Neutrophil (primary cell): ENCODE data around the gene RIT2.

Experiments
- H3K27ac ChIP-seq: fragments of 200-600 bp; sonication (generic); 2 replicates; pipeline ENCODE4 v1.5.1; 2016; ENCODE audit warnings: mild to moderate bottlenecking, moderate library complexity
- H3K27me3 ChIP-seq: fragments of 200-600 bp; sonication (generic); 2 replicates; pipeline ENCODE4 v1.6.0; 2016; ENCODE audit warnings: mild to moderate bottlenecking
- H3K36me3 ChIP-seq: fragments of 200-600 bp; sonication (generic); 2 replicates; pipeline ENCODE4 v1.5.1; 2017
- H3K4me1 ChIP-seq, 2 experiments: fragments of 200-600 bp in 1 of 2; sonication (generic) in 1 of 2; 1 replicate in 1 of 2; 2 replicates in 1 of 2; pipeline versions ENCODE4 v1.5.1 to v1.6.1; 2013 to 2016; ENCODE audit warnings: low read depth in 1 of 2, low read length in 1 of 2, mild to moderate bottlenecking in 1 of 2, moderate library complexity in 1 of 2; ENCODE audit not compliant: control insufficient read depth in 1 of 2, insufficient read depth in 1 of 2
- H3K4me3 ChIP-seq, 2 experiments: fragments of 200-600 bp in 1 of 2; sonication (generic) in 1 of 2; 1 replicate in 1 of 2; 2 replicates in 1 of 2; pipeline ENCODE4 v1.5.1; 2013 to 2016; ENCODE audit warnings: low read depth in 1 of 2, low read length in 1 of 2, mild to moderate bottlenecking in 1 of 2, moderate library complexity in 1 of 2
- H3K9me3 ChIP-seq: fragments of 200-600 bp; sonication (generic); 2 replicates; pipeline ENCODE4 v1.5.1; 2016
- CTCF ChIP-seq: fragments of 200-600 bp; sonication (generic); IDR thresholded peaks from 2 replicates; pipeline ENCODE4 v1.5.1; 2016; ENCODE audit warnings: antibody characterized with exemption

Gene RIT2

GRCh38 chr18:42734520-42734919 is 381.0 kb downstream of the RIT2 start:
- no peak for TF ChIP-seq CTCF

GRCh38 chr18:42730272-42730671 is 385.2 kb downstream of the RIT2 start:
- H3K9me3 ChIP-seq: no peaks in the 10 kb centered on the region
- no peak overlapping the region for H3K4me3 ChIP-seq
- no peaks in the 10 kb centered on the region for H3K27me3 ChIP-seq
- H3K4me1 ChIP-seq: no peaks in the 10 kb centered on the region
- H3K27ac ChIP-seq: no peak overlapping the region
- no peaks in the 10 kb centered on the region for H3K36me3 ChIP-seq
- no peak for TF ChIP-seq CTCF

More at GRCh38 chr18:42734520-42734919, 381.0 kb downstream of the RIT2 start:
- no peak overlapping the region for H3K4me3 ChIP-seq
- H3K9me3 ChIP-seq: no peaks in the 10 kb centered on the region
- H3K27me3 ChIP-seq: no peaks in the 10 kb centered on the region
- H3K36me3 ChIP-seq: no peaks in the 10 kb centered on the region
- no peak overlapping the region for H3K27ac ChIP-seq
- no peaks in the 10 kb centered on the region for H3K4me1 ChIP-seq

- no peaks in the 10 kb centered on the region for H3K4me1 ChIP-seq
- no peak overlapping the region for H3K27ac ChIP-seq
- H3K27me3 ChIP-seq: no peaks in the 10 kb centered on the region
- H3K9me3 ChIP-seq: no peaks in the 10 kb centered on the region
- no peaks in the 10 kb centered on the region for H3K36me3 ChIP-seq
- H3K4me3 ChIP-seq: no peak overlapping the region
- no peak for TF ChIP-seq CTCF
Measured at GRCh38 chr18:42719221-42719620, 396.3 kb downstream of the RIT2 start.

GRCh38 chr18:42712065-42712464 is 403.4 kb downstream of the RIT2 start:
- H3K27me3 ChIP-seq: no peaks in the 10 kb centered on the region
- TF ChIP-seq CTCF: no peak
- no peaks in the 10 kb centered on the region for H3K36me3 ChIP-seq
- H3K4me1 ChIP-seq: no peaks in the 10 kb centered on the region
- H3K27ac ChIP-seq: no peak overlapping the region
- no peak overlapping the region for H3K4me3 ChIP-seq
- H3K9me3 ChIP-seq: no peaks in the 10 kb centered on the region

GRCh38 chr18:42707080-42707479 is 408.4 kb downstream of the RIT2 start:
- Histone ChIP-seq H3K4me1 (no peaks in the 10 kb centered on the region), H3K27me3 (no peaks in the 10 kb centered on the region), H3K9me3 (no peaks in the 10 kb centered on the region), H3K36me3 (no peaks in the 10 kb centered on the region), H3K4me3 (no peak overlapping the region), H3K27ac (no peak overlapping the region)
- TF ChIP-seq CTCF: no peak

GRCh38 chr18:42706618-42707017 is 408.9 kb downstream of the RIT2 start:
- Histone ChIP-seq H3K4me1 (no peaks in the 10 kb centered on the region), H3K4me3 (no peak overlapping the region), H3K9me3 (no peaks in the 10 kb centered on the region), H3K27me3 (no peaks in the 10 kb centered on the region), H3K36me3 (no peaks in the 10 kb centered on the region), H3K27ac (no peak overlapping the region)
- TF ChIP-seq CTCF: no peak
